Activated CD4-positive, alpha-beta T cell treated with anti-CD3 and anti-CD28 coated beads, Interleukin-2, amount 50 U/mL, for 16 hours (primary cell): ENCODE measurements around the gene CYP21A2.

ENCODE experiments used
- DNase-seq: peaks from one replicate; pipeline ENCODE4 v3.0.0-alpha.2; 2020

Gene CYP21A2

DNA sequence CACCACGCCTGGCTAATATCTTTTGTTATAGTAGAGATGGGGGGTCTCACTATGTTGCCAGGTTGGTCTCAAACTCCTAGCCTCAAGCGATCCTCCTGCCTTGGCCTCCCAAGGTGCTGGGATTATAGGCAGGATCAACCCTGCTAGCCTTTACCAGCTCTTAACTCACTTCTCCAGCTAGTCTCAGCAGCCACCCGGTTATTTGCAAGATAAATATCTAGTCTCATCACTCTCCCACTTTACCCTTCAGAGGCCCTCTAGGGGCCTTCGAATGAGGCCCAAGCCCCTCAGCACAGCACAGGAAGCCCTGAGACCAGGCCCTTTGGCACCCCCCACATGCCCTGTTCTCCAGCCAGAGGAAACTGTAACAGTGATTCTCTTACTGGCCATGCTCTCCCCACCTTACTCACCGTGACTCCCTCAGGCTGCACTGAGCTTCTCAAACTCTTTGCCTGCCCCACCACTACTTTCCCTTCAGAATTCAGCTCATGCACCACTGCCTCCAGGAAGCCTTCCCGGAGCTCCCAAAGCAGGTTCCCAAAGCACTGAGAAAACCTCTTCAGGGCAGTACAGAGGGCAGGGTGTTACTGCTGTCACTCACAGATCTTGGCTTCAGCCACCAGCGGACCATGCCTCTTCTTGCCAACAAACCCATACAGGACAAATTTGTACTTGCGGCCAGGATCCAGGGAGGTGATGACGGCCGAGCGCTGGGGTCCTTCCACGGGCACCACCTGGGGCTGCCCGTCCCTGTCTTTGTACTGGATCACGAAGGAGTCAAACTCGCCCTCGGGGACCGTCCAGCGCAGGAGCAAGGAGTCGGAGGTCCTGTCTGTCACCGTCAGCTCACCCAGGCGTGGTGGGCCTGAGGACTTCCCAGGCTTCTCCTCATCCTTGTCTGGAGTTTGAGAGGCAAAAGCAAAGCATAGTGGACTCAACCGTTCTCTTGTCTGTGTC lies 45.9 kb downstream of the CYP21A2 start:
- DNase-seq: no peak

DNA sequence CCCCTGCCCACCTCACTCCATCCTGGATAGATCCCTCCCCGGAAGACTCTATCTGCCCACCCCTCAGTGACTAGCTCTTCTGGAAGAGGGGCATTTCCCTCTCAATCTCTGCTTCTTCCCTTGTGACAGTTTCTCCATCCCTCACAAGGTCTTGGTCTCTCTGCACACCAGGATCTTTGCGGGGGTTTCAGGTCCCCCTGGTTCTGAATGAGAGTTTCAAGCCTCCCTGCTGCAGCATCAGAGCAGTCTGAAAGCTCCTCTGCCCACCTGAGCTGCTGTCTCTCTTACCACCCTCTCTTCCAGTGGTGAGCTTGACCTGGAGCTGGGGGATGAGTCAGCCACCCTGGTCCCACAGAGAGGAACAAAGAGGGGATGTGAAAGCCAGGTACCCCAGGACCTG lies 46.6 kb downstream of the CYP21A2 start:
- DNase-seq: no peak

DNA sequence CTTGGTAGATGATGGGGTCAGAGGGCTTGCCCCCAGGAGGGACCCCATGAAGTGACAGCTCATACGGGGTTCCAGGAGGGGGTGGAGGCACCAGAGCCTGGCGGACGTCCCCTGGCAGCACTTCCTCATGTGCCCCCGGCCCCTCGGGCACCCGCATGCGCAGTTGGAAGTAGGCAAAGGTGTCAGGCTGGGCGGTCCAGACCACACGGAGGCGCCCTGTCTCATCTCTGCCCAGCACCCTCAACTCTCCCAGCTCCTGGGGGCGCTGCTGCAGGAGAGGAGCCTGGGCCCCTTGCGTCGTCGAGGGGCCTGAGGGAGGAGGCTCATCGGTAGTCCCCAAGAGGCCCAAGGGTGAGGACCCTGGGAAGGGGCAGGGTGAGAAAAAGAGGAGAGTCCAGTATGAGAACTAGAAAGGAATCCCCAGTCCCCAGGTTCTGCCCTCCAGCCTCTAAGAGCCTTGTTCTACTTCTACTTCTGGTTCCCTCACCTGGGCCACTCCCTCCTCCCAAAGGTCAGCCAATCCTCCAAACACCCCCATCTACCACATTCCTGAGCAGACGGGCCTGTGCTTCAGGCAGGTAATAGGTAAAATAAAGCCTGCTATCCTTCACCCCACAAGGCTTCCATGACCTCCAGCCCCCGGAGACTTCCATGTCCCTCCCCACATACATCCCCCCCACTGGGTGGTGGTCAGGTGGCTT lies 47.7 kb downstream of the CYP21A2 start:
- DNase-seq: no peak

DNA sequence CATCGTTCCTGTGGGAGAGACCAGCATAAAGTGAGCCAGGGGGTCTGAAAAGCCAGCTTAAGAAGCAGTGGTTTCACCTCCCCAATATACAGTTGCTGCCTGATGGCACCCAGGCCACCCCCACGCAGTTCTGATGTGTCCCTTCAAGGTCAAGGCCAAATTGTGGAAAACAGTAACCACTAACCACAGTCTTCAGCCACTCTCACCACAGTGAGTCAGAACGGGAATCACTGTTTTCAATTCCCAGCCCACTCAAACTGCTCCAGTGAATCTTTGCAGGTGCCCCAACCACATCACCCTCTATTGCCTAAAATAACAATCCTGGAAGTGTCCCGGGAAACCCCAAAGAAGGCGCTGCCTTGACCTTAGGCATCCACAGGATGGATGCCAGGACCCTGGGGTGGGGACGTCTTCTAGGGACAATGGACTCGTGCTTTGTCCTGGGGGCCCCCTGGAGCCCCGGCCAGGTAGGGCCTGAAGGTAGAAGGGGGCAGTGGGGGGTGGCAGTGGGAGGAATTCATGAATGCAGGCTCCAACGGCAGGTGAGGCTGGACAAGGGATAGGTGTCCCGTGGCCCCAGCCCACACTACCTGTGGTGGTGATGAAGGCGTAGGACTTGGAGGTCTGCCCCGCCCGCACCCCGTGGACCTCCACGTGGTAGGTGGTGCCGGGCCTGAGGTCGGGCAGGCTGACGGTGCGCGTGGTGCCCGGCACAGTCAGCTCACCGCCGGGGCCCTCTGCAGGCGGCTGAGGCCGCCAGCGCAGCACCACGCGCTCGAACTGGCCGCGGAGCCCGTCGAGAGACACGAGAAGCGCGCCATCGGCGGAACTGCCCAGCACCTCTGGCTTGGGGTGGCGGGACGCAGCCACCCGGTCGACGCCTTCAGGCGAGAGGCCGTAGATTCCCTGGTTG lies 48.7 kb downstream of the CYP21A2 start:
- DNase-seq: peak; percentile 59

DNA sequence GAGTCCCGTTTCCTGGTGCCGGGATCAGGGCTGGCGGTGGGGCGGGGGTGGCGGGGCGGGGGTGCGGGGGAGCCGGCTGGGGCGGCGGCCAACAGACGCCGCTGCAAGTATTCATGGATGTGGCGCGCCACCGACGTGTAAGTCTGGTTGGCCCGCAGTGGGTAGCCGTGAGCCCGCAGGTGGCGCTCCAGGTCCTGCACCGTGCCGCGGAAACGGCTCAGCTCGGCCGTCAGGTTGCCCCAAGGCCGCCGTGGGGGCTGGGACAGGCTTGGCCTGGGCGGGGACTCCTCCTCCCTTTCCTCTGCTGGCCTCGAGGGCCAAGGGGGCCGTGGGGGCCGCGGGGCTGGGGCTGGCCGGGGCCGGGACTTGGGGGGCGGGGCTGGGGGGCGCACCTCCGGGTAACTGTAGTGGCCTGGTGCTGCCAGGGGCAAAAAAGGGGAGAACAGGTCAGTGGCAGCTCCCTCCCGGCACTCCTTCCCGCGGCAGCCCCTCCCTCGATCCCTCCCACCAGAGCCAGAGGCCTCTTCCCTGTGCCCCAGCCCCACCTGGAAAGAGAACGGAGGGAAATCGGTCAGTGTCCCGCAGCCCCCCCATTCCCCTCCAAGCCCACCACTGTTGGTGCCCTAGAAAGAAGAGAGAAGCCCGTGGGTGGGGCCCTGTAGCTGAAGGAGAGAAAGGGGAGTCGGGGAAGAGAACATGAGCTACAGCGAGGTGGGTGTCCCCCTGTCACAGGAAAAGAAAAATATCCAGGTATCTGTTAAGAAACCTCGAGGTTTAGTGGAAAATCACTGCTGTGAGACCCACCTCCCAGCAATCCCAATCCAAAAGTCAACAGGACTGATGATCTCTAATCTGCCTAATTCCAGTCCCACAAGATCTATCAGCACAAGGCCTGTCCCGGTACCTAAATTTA lies 49.6 kb downstream of the CYP21A2 start:
- DNase-seq: peak; percentile 73

DNA sequence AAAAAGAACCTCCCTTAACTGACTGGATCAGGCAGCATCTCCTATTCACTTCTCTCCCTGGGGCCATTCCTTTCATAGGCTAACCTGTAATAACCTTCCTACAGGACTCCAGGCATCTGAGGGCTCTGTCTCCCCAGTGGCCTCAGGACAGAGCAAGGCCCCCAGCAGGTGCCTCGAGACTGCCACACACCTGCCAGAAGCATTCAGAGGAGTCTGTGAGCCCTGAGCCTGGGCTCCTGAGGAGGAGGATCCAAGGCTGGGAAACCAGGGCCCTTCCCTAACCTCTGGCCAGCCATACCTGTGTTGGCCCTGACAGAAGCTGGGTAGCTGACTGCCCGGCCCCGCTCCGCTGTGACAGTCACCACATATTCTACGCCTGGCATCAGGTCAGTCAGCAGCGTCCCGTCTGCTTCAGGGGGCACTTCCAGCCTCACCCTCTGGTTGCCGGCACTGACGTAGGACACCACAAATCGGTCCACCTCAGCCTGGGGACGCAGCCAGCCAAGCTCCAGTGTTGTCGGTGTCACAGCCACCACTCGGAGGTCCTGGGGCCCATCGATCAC lies 50.4 kb downstream of the CYP21A2 start:
- DNase-seq: no peak

DNA sequence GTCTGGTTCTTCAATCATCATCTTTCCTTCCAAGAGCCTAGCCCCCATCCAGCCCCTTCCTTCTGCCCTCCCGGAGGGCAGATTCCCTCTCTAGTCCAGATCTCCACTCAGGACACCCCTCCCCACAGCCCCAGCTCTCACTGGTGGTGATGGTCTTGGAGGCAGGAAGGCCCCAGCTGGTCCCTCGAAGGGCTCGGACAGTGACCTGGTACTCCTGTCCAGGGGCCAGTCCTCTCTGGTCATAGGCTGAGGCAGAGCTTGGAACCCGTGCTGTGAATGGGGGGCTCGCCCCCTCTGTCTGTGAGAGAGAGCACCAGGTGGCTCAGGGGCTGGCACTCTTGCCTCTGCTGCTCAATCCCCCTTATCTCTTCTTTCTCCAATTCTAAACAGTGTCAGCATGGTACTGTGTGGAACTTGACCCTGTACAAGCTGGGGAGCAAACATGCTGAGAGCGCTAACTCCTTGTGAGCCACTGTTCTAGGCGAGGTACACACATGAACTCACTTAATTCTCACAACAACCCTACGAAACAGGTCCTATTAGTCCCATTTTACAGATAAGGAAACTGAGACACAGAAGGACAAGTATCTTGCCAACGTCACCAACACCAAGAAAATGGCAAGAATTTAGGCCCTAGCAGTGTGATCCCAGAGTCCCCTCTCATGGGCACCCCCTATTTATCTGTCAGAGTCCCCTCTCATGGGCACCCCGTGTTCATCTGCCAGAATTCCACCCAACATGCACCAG lies 51.0 kb downstream of the CYP21A2 start:
- DNase-seq: no peak
